Right renal cortex interstitium (tissue), 3 donors: Measurements from ENCODE around the gene TCF12. TPM values are rescaled to one million over a fixed set of nuclear protein-coding genes. Genes with fewer than 3 reads are reported as not detected.
A peak's percentile ranks its signal among the peaks of the same experiment; 100 is the strongest.
"Not testable (repeated sequence)": the region's sequence is repeated elsewhere in the genome, so short reads cannot be mapped to it uniquely, and the experiment has no call there.

ENCODE experiments used
- DNase-seq, 3 donors: peaks; one replicate each; pipeline ENCODE4 v3.0.0-alpha.2; 2013; ENCODE audit warnings: low read depth in 3 of 3, low spot score in 2 of 3
- polyA plus RNA-seq, 3 donors: library from polyadenylated mRNA; unstranded; fragments of 120-200 nt; gene quantifications; one replicate each; pipeline ENCODE4 v1.2.1, GENCODE V29; 2013; ENCODE audit not compliant: insufficient read length in 3 of 3

Gene TCF12
- polyA plus RNA-seq, 3 donors, result 183 to 198 (median 198) TPM

GRCh38 chr15:56913670-56914069, 4.8 kb upstream of the TCF12 start:
- no peak for DNase-seq

- DNase-seq, result no peak
These were observed 2.6 kb upstream of the TCF12 start for GRCh38 chr15:56915888-56916287.

GRCh38 chr15:56916825-56917477, 1.5 kb upstream of the TCF12 start:
- DNase-seq, result no peak

- no peak for DNase-seq
These were observed 795 bp upstream of the TCF12 start for GRCh38 chr15:56917652-56918045.

GRCh38 chr15:56919031-56919608, 676 bp downstream of the TCF12 start:
- DNase-seq, result peak in 2 of 3 donors; percentile 27 to 39

- peak in 2 of 3 donors; percentile 24 to 39 for DNase-seq
These were observed 1.3 kb downstream of the TCF12 start for GRCh38 chr15:56919609-56920366.

GRCh38 chr15:56920367-56920627, 1.9 kb downstream of the TCF12 start:
- DNase-seq, result no peak

GRCh38 chr15:56923174-56923591, 4.7 kb downstream of the TCF12 start:
- DNase-seq, result no peak

- DNase-seq, result no peak
These were observed 9.4 kb downstream of the TCF12 start for GRCh38 chr15:56927816-56928215.

GRCh38 chr15:56929399-56929798, 11.0 kb downstream of the TCF12 start:
- DNase-seq, result no peak

GRCh38 chr15:56929933-56930332, 11.5 kb downstream of the TCF12 start:
- no peak for DNase-seq

GRCh38 chr15:56930669-56931313, 12.3 kb downstream of the TCF12 start:
- DNase-seq, result no peak

GRCh38 chr15:56931639-56932508, 13.4 kb downstream of the TCF12 start:
- DNase-seq, result no peak

- DNase-seq, result not testable (repeated sequence)
These were observed 14.0 kb downstream of the TCF12 start for GRCh38 chr15:56932509-56932868.

- no peak for DNase-seq
These were observed 15.0 kb downstream of the TCF12 start for GRCh38 chr15:56933410-56933809.

- no peak for DNase-seq
These were observed 15.4 kb downstream of the TCF12 start for GRCh38 chr15:56933811-56934210.

- no peak for DNase-seq
These were observed 15.8 kb downstream of the TCF12 start for GRCh38 chr15:56934269-56934668.

- DNase-seq, result no peak
These were observed 18.5 kb downstream of the TCF12 start for GRCh38 chr15:56936929-56937328.

GRCh38 chr15:56939257-56939656, 20.8 kb downstream of the TCF12 start:
- DNase-seq, result no peak

GRCh38 chr15:56940388-56940787, 21.9 kb downstream of the TCF12 start:
- no peak for DNase-seq

- DNase-seq, result no peak
These were observed 23.7 kb downstream of the TCF12 start for GRCh38 chr15:56942118-56942517.
